Natural killer cell (primary cell): Measurements from ENCODE around the gene MMP20. TPM values are rescaled to one million over a fixed set of nuclear protein-coding genes. Genes with fewer than 3 reads are reported as not detected.
A peak's percentile ranks its signal among the peaks of the same experiment; 100 is the strongest.

Experiments
- ATAC-seq, 3 donors: fragments of 150-1000 bp in 2 of 3; fragments of 200-7000 bp in 1 of 3; cut with Tn5 transposase; 1 replicate in 1 of 3; 2 replicates in 2 of 3; pipeline ENCODE4 v1.10.0; 2021; ENCODE audit warnings: mild to moderate bottlenecking in 2 of 3, moderate library complexity in 2 of 3
- DNase-seq, 2 donors: peaks; one replicate each; pipeline versions ENCODE4 v3.0.0 to v3.0.0-alpha.2; 2013 to 2021; ENCODE audit warnings: mixed read lengths in 1 of 2
- H3K27ac ChIP-seq: one replicate; pipeline ENCODE4 v1.5.1; 2013; ENCODE audit warnings: mild to moderate bottlenecking, low read length
- H3K27me3 ChIP-seq: one replicate; pipeline ENCODE4 v1.6.1; 2013; ENCODE audit warnings: low read length; ENCODE audit not compliant: control insufficient read depth, insufficient read depth
- H3K36me3 ChIP-seq: one replicate; pipeline ENCODE4 v1.6.1; 2013; ENCODE audit warnings: low read length; ENCODE audit not compliant: control insufficient read depth, insufficient read depth
- H3K4me1 ChIP-seq: one replicate; pipeline ENCODE4 v1.6.1; 2013; ENCODE audit warnings: low read length; ENCODE audit not compliant: control insufficient read depth, insufficient read depth
- H3K4me3 ChIP-seq: one replicate; pipeline ENCODE4 v1.5.1; 2013; ENCODE audit warnings: low read length
- H3K9me3 ChIP-seq: one replicate; pipeline ENCODE4 v1.6.1; 2013; ENCODE audit warnings: low read length; ENCODE audit not compliant: control insufficient read depth, insufficient read depth
- H3K27ac Mint-ChIP-seq, 2 donors: one replicate each; pipeline ENCODE4 v1.8.0; 2022; ENCODE audit warnings: mild to moderate bottlenecking in 2 of 2, mixed read lengths in 2 of 2, moderate library complexity in 1 of 2
- H3K27me3 Mint-ChIP-seq, 2 donors: one replicate each; pipeline ENCODE4 v1.8.0; 2022; ENCODE audit warnings: low read depth in 2 of 2, mixed read lengths in 2 of 2
- H3K36me3 Mint-ChIP-seq: one replicate; pipeline ENCODE4 v1.8.0; 2022; ENCODE audit warnings: mixed read lengths
- H3K4me1 Mint-ChIP-seq, 2 donors: one replicate each; pipeline ENCODE4 v1.8.0; 2022; ENCODE audit warnings: mixed read lengths in 2 of 2
- H3K4me3 Mint-ChIP-seq: one replicate; pipeline ENCODE4 v1.8.0; 2022; ENCODE audit warnings: mild to moderate bottlenecking, moderate library complexity, mixed read lengths
- H3K9me3 Mint-ChIP-seq, 2 donors: one replicate each; pipeline ENCODE4 v1.8.0; 2022; ENCODE audit warnings: mixed read lengths in 2 of 2
- CTCF ChIP-seq: fragments of 200-600 bp; IDR thresholded peaks from one replicate; pipeline ENCODE4 v1.8.0; 2022; ENCODE audit warnings: antibody characterized with exemption
- WGBS: methylation state at CpG from one replicate; pipeline ENCODE4 v1.1.7; 2013; ENCODE audit warnings: missing lambda C conversion rate; ENCODE audit not compliant: insufficient coverage; 5-methylcytosine and 5-hydroxymethylcytosine counted together
- intact Hi-C: fragments of 100-400 bp; cut with micrococcal nuclease; formaldehyde crosslinking; loops from one replicate; pipeline ENCODE4 v1.14.2; 2022
- total RNA-seq, 4 donors: library from RNA; stranded (reverse); fragments of 120-200 nt in 1 of 4; gene quantifications; one replicate each; pipeline versions ENCODE4 v1.2.3 to v1.2.4, GENCODE V29; 2013 to 2022

Gene MMP20
- total RNA-seq, 3 donors from 2014 or later (not counting 1 experiment from before 2014, with no cell fraction given) = not detected

GRCh38 chr11:102664001-102664752, 39.0 kb upstream of the MMP20 start:
- intact Hi-C loops = no loop called here

GRCh38 chr11:102662607-102663006, 37.5 kb upstream of the MMP20 start:
- intact Hi-C loops = no loop called here

More at GRCh38 chr11:102664001-102664752, 39.0 kb upstream of the MMP20 start:
- Histone ChIP-seq H3K36me3 (no peaks in the 10 kb centered on the region), H3K27me3 (no peaks in the 10 kb centered on the region), H3K27ac (no peak overlapping the region), H3K4me1 (no peaks in the 10 kb centered on the region), H3K4me3 (no peak overlapping the region), H3K9me3 (no peaks in the 10 kb centered on the region)
- Mint-ChIP-seq H3K4me3 (no peak overlapping the region), H3K9me3 (no peaks in the 10 kb centered on the region), H3K27ac (no peak overlapping the region), H3K27me3 (peaks cover 0 to 5% of the 10 kb centered on the region in 2 donors), H3K4me1 (no peaks in the 10 kb centered on the region), H3K36me3 (no peaks in the 10 kb centered on the region)
- 79% methylated on average over 13 of the region's 13 CpGs for WGBS
- no peak for ATAC-seq
- no peak for TF ChIP-seq CTCF
- DNase-seq = peak in 1 of 2 donors; percentile 14

GRCh38 chr11:102661040-102661439, 35.9 kb upstream of the MMP20 start:
- H3K9me3 Mint-ChIP-seq = no peaks in the 10 kb centered on the region
- Histone ChIP-seq H3K36me3 (no peaks in the 10 kb centered on the region), H3K4me1 (no peaks in the 10 kb centered on the region), H3K27ac (no peak overlapping the region), H3K27me3 (peaks cover 3% of the 10 kb centered on the region), H3K4me3 (no peak overlapping the region), H3K9me3 (no peaks in the 10 kb centered on the region)
- no peaks in the 10 kb centered on the region for H3K36me3 Mint-ChIP-seq
- ATAC-seq = no peak
- no peaks in the 10 kb centered on the region for H3K4me1 Mint-ChIP-seq
- no peak for DNase-seq
- WGBS = 86% methylated on average over 4 of the region's 4 CpGs
- TF ChIP-seq CTCF = no peak
- peaks cover 12 to 17% of the 10 kb centered on the region in 2 donors for H3K27me3 Mint-ChIP-seq
- no peak overlapping the region for H3K4me3 Mint-ChIP-seq
- H3K27ac Mint-ChIP-seq = no peak overlapping the region
- intact Hi-C loops = no loop called here

More at GRCh38 chr11:102662607-102663006, 37.5 kb upstream of the MMP20 start:
- no peak for TF ChIP-seq CTCF
- Mint-ChIP-seq H3K27ac (no peak overlapping the region), H3K36me3 (no peaks in the 10 kb centered on the region), H3K9me3 (no peaks in the 10 kb centered on the region), H3K4me1 (no peaks in the 10 kb centered on the region), H3K27me3 (peaks cover 1 to 4% of the 10 kb centered on the region in 2 donors), H3K4me3 (no peak overlapping the region)
- DNase-seq (no peak), ATAC-seq (no peak)
- Histone ChIP-seq H3K27ac (no peak overlapping the region), H3K4me1 (no peaks in the 10 kb centered on the region), H3K9me3 (no peaks in the 10 kb centered on the region), H3K27me3 (peaks cover 3% of the 10 kb centered on the region), H3K36me3 (no peaks in the 10 kb centered on the region), H3K4me3 (no peak overlapping the region)

GRCh38 chr11:102656528-102656927, 31.4 kb upstream of the MMP20 start:
- Histone ChIP-seq H3K27ac (no peak overlapping the region), H3K36me3 (no peaks in the 10 kb centered on the region), H3K4me3 (no peak overlapping the region), H3K9me3 (no peaks in the 10 kb centered on the region), H3K4me1 (no peaks in the 10 kb centered on the region), H3K27me3 (peaks cover 3% of the 10 kb centered on the region)
- DNase-seq = no peak
- H3K36me3 Mint-ChIP-seq = no peaks in the 10 kb centered on the region
- 80% methylated on average over 1 of the region's 1 CpG for WGBS
- no peaks in the 10 kb centered on the region for H3K4me1 Mint-ChIP-seq
- H3K27me3 Mint-ChIP-seq = peaks cover 14 to 36% of the 10 kb centered on the region in 2 donors
- no peak for TF ChIP-seq CTCF
- H3K27ac Mint-ChIP-seq = no peak overlapping the region
- no peak overlapping the region for H3K4me3 Mint-ChIP-seq
- intact Hi-C loops = no loop called here
- no peak for ATAC-seq
- H3K9me3 Mint-ChIP-seq = peaks cover 2 to 3% of the 10 kb centered on the region in 2 donors
